CD4-positive, alpha-beta T cell (primary cell): ENCODE measurements around the gene RCC2. TPM values are rescaled to one million over a fixed set of nuclear protein-coding genes. Genes with fewer than 3 reads are reported as not detected.
"Not testable (repeated sequence)": the region's sequence is repeated elsewhere in the genome, so short reads cannot be mapped to it uniquely, and the experiment has no call there.

Experiments
- ATAC-seq: fragments of 200-7000 bp; cut with Tn5 transposase; one replicate; pipeline ENCODE4 v1.10.0; 2022; ENCODE audit warnings: mild to moderate bottlenecking; ENCODE audit not compliant: poor library complexity
- CTCF ChIA-PET: fragments of 350-600 bp; sonication (Branson Sonifier 250); formaldehyde crosslinking; loops from one replicate; lab custom pipeline; 2021; ENCODE audit warnings: antibody characterized with exemption, inconsistent platforms; lab: Charles Lee
- POLR2A ChIA-PET: fragments of 350-600 bp; sonication (Branson Sonifier 250); formaldehyde crosslinking; loops from one replicate; lab custom pipeline; 2021; ENCODE audit warnings: antibody characterized with exemption, inconsistent platforms; lab: Charles Lee
- DNase-seq, 14 experiments: peaks; one replicate each; pipeline ENCODE4 v3.0.0-alpha.2; 2013 to 2020; ENCODE audit warnings: mixed read lengths in 2 of 14
- H3K27ac ChIP-seq, 2 donors: one replicate each; pipeline versions ENCODE4 v1.5.1 to v1.7.0; 2013; ENCODE audit warnings: low read length in 2 of 2, low read depth in 1 of 2, mild to moderate bottlenecking in 1 of 2
- H3K27me3 ChIP-seq, 2 experiments: 1 replicate in 1 of 2; 2 replicates in 1 of 2; pipeline versions ENCODE4 v1.6.1 to v1.7.0; 2013; ENCODE audit warnings: low read length in 2 of 2, control low read depth in 1 of 2, mild to moderate bottlenecking in 1 of 2, moderate library complexity in 1 of 2; ENCODE audit not compliant: insufficient read depth in 2 of 2, control insufficient read depth in 1 of 2
- H3K36me3 ChIP-seq: one replicate; pipeline ENCODE4 v1.6.1; 2013; ENCODE audit warnings: low read length, control low read depth; ENCODE audit not compliant: insufficient read depth
- H3K4me1 ChIP-seq: one replicate; pipeline ENCODE4 v1.6.1; 2013; ENCODE audit warnings: low read length, control low read depth; ENCODE audit not compliant: insufficient read depth
- H3K4me3 ChIP-seq: one replicate; pipeline ENCODE4 v1.5.1; 2013; ENCODE audit warnings: mild to moderate bottlenecking, low read length, moderate library complexity
- H3K9me3 ChIP-seq, 2 experiments: 1 replicate in 1 of 2; 2 replicates in 1 of 2; pipeline versions ENCODE4 v1.6.1 to v1.7.0; 2013; ENCODE audit warnings: low read length in 2 of 2, mild to moderate bottlenecking in 2 of 2, control low read depth in 1 of 2, moderate library complexity in 1 of 2; ENCODE audit not compliant: control insufficient read depth in 1 of 2, insufficient read depth in 1 of 2
- H3K27ac Mint-ChIP-seq: one replicate; pipeline ENCODE4 v1.8.0; 2020; ENCODE audit warnings: mixed read lengths
- H3K27me3 Mint-ChIP-seq: one replicate; pipeline ENCODE4 v1.8.0; 2021; ENCODE audit warnings: mixed read lengths
- H3K36me3 Mint-ChIP-seq: one replicate; pipeline ENCODE4 v1.8.0; 2021; ENCODE audit warnings: low read depth, mixed read lengths
- H3K4me1 Mint-ChIP-seq: one replicate; pipeline ENCODE4 v1.8.0; 2021; ENCODE audit warnings: low read depth, mixed read lengths
- H3K4me3 Mint-ChIP-seq: one replicate; pipeline ENCODE4 v1.8.0; 2020; ENCODE audit warnings: mild to moderate bottlenecking, mixed read lengths
- H3K9me3 Mint-ChIP-seq: one replicate; pipeline ENCODE4 v1.8.0; 2020; ENCODE audit warnings: mixed read lengths
- CTCF ChIP-seq: fragments of 200-600 bp; IDR thresholded peaks from one replicate; pipeline ENCODE4 v1.8.0; 2022; ENCODE audit warnings: antibody characterized with exemption, mild to moderate bottlenecking
- intact Hi-C, 2 experiments: fragments of 100-400 bp; cut with DNase I in 1 of 2; cut with micrococcal nuclease in 1 of 2; formaldehyde crosslinking; loops; one replicate each; pipeline versions ENCODE4 v1.15.1 to v1.9.0; 2023 to 2025; cut with DNase I, micrococcal nuclease
- total RNA-seq, 174 experiments: library from RNA in 2 of 174; stranded (reverse) in 2 of 174; gene quantifications; one replicate each; pipeline ENCODE4 v1.2.3 and lab custom pipeline; 2021 to 2026

RCC2 gene
- total RNA-seq, 2 experiments from 2014 or later, result 20.1 to 21.0 TPM

- no peaks in the 10 kb centered on the region for H3K9me3 ChIP-seq
- DNase-seq, result no peak
- Mint-ChIP-seq H3K36me3 (no peaks in the 10 kb centered on the region), H3K27ac (no peak overlapping the region), H3K4me3 (no peak overlapping the region), H3K27me3 (peaks cover 11% of the 10 kb centered on the region), H3K9me3 (no peaks in the 10 kb centered on the region), H3K4me1 (no peaks in the 10 kb centered on the region)
- H3K27me3 ChIP-seq, result no peaks in the 10 kb centered on the region
- H3K4me1 ChIP-seq, result no peaks in the 10 kb centered on the region
- TF ChIP-seq CTCF, result no peak
- ChIA-PET CTCF (no interaction called here), POLR2A (no interaction called here)
- no peak overlapping the region for H3K27ac ChIP-seq
- H3K36me3 ChIP-seq, result no peaks in the 10 kb centered on the region
- no peak for ATAC-seq
- no peak overlapping the region for H3K4me3 ChIP-seq
- intact Hi-C loops, result no loop called here
These were observed 41.4 kb upstream of the RCC2 start for GRCh38 chr1:17480846-17481245.

GRCh38 chr1:17475752-17476151 lies 36.3 kb upstream of the RCC2 start:
- ATAC-seq, result no peak
- Histone ChIP-seq H3K27me3 (no peaks in the 10 kb centered on the region), H3K36me3 (no peaks in the 10 kb centered on the region), H3K9me3 (no peaks in the 10 kb centered on the region), H3K4me3 (no peak overlapping the region), H3K4me1 (no peaks in the 10 kb centered on the region), H3K27ac (no peak overlapping the region)
- Mint-ChIP-seq H3K4me1 (no peaks in the 10 kb centered on the region), H3K27me3 (no peaks in the 10 kb centered on the region), H3K4me3 (no peak overlapping the region), H3K36me3 (no peaks in the 10 kb centered on the region), H3K27ac (no peak overlapping the region), H3K9me3 (no peaks in the 10 kb centered on the region)
- intact Hi-C loops, result no loop called here
- ChIA-PET POLR2A (no interaction called here), CTCF (no interaction called here)
- no peak for DNase-seq
- no peak for TF ChIP-seq CTCF

GRCh38 chr1:17474836-17475555 lies 35.5 kb upstream of the RCC2 start:
- H3K27ac ChIP-seq, H3K36me3 Mint-ChIP-seq, H3K27me3 ChIP-seq, H3K9me3 Mint-ChIP-seq, H3K36me3 ChIP-seq, DNase-seq, H3K9me3 ChIP-seq, H3K27me3 Mint-ChIP-seq, H3K4me1 ChIP-seq, H3K4me3 Mint-ChIP-seq, ATAC-seq, CTCF ChIA-PET, H3K27ac Mint-ChIP-seq, H3K4me1 Mint-ChIP-seq, POLR2A ChIA-PET, H3K4me3 ChIP-seq: not testable (repeated sequence)
- intact Hi-C loops, result loop anchor here in 1 of 2 experiments (5.0 kb wide), 1 partner anchor 58 kb away; no protein-coding TSS in a partner anchor

GRCh38 chr1:17472814-17473213 lies 33.3 kb upstream of the RCC2 start:
- ATAC-seq (no peak), DNase-seq (no peak)
- ChIA-PET CTCF (no interaction called here), POLR2A (no interaction called here)
- Mint-ChIP-seq H3K9me3 (no peaks in the 10 kb centered on the region), H3K36me3 (no peaks in the 10 kb centered on the region), H3K27ac (no peak overlapping the region), H3K4me3 (no peak overlapping the region), H3K27me3 (peaks cover 5% of the 10 kb centered on the region), H3K4me1 (no peaks in the 10 kb centered on the region)
- Histone ChIP-seq H3K36me3 (no peaks in the 10 kb centered on the region), H3K9me3 (no peaks in the 10 kb centered on the region), H3K27me3 (no peaks in the 10 kb centered on the region), H3K4me1 (no peaks in the 10 kb centered on the region), H3K27ac (no peak overlapping the region), H3K4me3 (no peak overlapping the region)
- TF ChIP-seq CTCF, result no peak
- intact Hi-C loops, result loop anchor here in 1 of 2 experiments (5.0 kb wide), 1 partner anchor 56 kb away; no protein-coding TSS in a partner anchor
